Duodenal mucosa (tissue), 2 donors: Measurements from ENCODE around the gene PAM.
A peak's percentile ranks its signal among the peaks of the same experiment; 100 is the strongest.

Experiments
- H3K27ac ChIP-seq: one replicate; pipeline ENCODE4 v1.7.0; 2013; ENCODE audit warnings: low read depth, low read length
- H3K27me3 ChIP-seq, 2 donors: one replicate each; pipeline ENCODE4 v1.7.0; 2013; ENCODE audit warnings: low read length in 2 of 2, control low read depth in 1 of 2; ENCODE audit not compliant: insufficient read depth in 2 of 2, control insufficient read depth in 1 of 2
- H3K36me3 ChIP-seq, 2 donors: one replicate each; pipeline ENCODE4 v1.7.0; 2013; ENCODE audit warnings: low read length in 2 of 2, control low read depth in 1 of 2; ENCODE audit not compliant: insufficient read depth in 2 of 2, control insufficient read depth in 1 of 2
- H3K4me1 ChIP-seq, 2 donors: one replicate each; pipeline ENCODE4 v1.7.0; 2013; ENCODE audit warnings: low read length in 2 of 2, control low read depth in 1 of 2; ENCODE audit not compliant: insufficient read depth in 2 of 2, control insufficient read depth in 1 of 2
- H3K4me3 ChIP-seq, 2 donors: one replicate each; pipeline ENCODE4 v1.7.0; 2013; ENCODE audit warnings: low read length in 2 of 2, low read depth in 1 of 2
- H3K9ac ChIP-seq, 2 donors: one replicate each; pipeline ENCODE4 v1.7.0; 2013; ENCODE audit warnings: low read length in 2 of 2, low read depth in 1 of 2
- H3K9me3 ChIP-seq, 2 donors: one replicate each; pipeline ENCODE4 v1.7.0; 2013; ENCODE audit warnings: low read length in 2 of 2, control low read depth in 1 of 2; ENCODE audit not compliant: control insufficient read depth in 1 of 2

PAM gene

DNA sequence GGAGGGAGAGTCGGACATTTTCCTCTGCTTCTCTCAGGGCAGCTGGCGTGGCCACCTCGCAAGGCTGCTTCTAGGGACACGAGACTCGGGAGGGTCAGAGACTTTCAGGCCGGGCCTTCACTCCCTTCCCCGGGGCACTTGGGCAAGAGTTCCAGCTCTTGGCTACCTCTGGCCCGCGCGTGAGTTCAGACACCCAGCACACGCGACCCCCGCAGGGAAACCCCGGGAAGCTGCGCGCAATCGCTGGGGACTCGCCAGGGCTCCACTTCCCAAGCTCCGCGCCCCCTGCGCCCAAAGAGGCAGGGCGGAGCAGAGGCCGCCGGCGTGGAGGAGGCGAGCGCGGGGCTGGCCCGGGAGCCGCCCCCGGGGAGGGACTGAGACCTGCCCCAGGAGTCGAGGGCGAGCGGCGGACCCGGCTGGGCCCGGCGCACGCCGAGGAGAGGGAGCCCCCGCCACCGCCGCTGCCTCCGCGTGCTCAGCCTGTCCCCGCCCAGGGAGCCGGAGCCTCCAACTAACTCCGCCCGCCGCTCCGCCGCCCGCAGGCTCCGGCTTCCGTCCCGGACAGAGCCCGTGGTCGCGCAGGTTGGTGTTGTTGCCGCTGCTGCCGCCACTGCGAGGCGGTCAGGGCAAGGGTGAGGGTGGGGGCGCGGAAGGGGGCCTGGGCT, at the start of gene PAM:
Gene PAM, plus strand, starts transcription at position 539 of the 665 bp plus-strand sequence. CDS start 110,891 bp downstream, outside the sequence.
- H3K9ac ChIP-seq = peak within 1 kb of the TSS; percentile 86 to 90
- no peak within 1 kb of the TSS for H3K27ac ChIP-seq
- H3K9me3 ChIP-seq = no peaks in the 10 kb centered on the region
- H3K4me3 ChIP-seq = peak within 1 kb of the TSS; percentile 86 to 98
- H3K27me3 ChIP-seq = peaks cover 2 to 8% of the 10 kb centered on the region in 2 donors
- H3K4me1 ChIP-seq = peaks cover 8 to 22% of the 10 kb centered on the region in 2 donors
- H3K36me3 ChIP-seq = no peaks in the 10 kb centered on the region

DNA sequence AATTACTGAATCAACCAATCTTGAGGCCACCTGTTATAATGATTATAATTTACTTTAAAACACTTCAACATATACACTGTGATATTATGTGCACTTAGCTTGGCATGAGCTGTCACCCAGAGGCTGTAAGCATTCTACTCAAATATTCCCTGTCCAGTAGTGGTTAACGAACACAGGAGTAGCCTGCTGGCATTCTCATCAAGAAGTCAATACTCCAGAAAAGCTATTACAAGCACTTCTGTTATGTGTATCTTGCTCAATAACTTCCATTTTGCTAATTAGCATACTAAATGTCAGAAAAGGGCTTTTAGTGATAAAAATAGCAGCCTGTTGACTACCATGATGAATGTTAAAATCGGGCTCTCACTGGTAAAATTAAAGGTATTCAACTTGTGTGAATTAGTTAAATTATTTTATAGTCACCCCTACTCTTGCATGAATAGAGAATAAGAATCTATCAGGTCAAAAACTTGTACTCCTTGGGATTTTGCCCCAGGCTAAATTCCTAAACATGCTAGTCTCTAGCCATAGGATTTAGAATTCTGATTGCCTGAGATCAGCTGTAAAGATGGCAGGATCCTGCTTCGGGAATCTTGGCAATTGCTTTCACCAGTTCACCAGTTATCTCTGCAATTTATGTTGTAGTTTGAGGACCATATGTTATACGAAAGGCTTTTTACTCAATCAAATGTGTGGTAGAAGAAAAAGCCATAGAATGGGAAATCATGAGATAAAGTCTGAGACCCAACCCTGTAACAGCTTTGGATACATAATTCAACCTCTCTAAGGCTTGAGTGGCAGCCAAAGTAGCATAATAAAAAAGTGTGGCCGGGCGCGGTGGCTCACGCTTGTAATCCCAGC, 43.4 kb upstream of the PAM start:
- Histone ChIP-seq H3K4me3 (no peak overlapping the region), H3K9me3 (no peaks in the 10 kb centered on the region), H3K36me3 (no peaks in the 10 kb centered on the region), H3K9ac (no peak overlapping the region), H3K4me1 (no peaks in the 10 kb centered on the region), H3K27me3 (no peaks in the 10 kb centered on the region), H3K27ac (no peak overlapping the region)

DNA sequence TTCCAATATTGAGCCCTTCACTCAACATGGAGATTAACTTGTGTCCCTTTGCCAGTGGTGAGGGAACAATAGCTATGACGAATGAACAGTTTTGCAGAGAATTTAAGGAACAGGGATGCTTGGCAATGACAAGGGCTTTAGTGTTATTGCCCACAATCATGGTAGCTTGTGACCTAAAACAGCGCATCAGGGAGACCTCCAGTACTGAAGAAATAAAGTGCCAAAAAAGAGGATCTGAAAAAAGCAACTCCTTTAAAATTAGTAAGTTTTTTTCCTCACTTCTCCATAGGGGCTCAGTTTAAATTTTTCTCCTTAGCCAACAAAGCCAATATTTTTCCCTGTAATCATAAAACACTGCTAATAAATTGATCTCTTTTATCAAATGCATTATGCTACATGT, 41.8 kb upstream of the PAM start:
- Histone ChIP-seq H3K36me3 (no peaks in the 10 kb centered on the region), H3K27ac (no peak overlapping the region), H3K4me3 (no peak overlapping the region)

DNA sequence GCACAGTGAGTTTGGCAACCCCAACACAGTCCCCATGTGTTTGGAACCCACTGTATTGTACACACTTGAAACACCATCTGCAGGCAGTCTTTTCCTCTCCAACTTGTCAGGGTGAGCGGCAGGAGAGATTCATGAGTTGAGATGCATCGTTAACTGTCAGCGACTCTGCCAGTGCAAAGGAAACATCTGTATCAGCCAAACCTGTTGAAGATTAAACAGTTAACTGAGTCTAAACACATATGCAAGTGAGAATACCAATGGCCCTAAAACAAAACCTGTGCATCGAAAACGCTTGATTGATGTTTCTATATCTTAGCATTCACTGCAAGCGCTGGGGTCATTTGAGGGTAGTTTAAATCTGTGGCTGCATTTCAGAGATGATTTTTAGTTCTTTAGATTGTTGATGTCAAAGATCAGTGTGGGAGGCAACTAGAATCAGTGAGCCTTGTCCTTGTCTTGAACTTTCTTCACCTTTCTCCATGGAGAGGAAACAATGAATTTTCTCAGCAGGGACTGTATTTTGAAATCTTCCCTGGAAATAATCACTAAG, 41.3 kb upstream of the PAM start:
- Histone ChIP-seq H3K27me3 (no peaks in the 10 kb centered on the region), H3K4me1 (no peaks in the 10 kb centered on the region), H3K4me3 (no peak overlapping the region), H3K9ac (no peak overlapping the region), H3K27ac (no peak overlapping the region), H3K9me3 (no peaks in the 10 kb centered on the region), H3K36me3 (no peaks in the 10 kb centered on the region)

More for the DNA sequence above, 41.8 kb upstream of the PAM start:
- Histone ChIP-seq H3K9ac (no peak overlapping the region), H3K4me1 (no peaks in the 10 kb centered on the region), H3K9me3 (no peaks in the 10 kb centered on the region), H3K27me3 (no peaks in the 10 kb centered on the region)

DNA sequence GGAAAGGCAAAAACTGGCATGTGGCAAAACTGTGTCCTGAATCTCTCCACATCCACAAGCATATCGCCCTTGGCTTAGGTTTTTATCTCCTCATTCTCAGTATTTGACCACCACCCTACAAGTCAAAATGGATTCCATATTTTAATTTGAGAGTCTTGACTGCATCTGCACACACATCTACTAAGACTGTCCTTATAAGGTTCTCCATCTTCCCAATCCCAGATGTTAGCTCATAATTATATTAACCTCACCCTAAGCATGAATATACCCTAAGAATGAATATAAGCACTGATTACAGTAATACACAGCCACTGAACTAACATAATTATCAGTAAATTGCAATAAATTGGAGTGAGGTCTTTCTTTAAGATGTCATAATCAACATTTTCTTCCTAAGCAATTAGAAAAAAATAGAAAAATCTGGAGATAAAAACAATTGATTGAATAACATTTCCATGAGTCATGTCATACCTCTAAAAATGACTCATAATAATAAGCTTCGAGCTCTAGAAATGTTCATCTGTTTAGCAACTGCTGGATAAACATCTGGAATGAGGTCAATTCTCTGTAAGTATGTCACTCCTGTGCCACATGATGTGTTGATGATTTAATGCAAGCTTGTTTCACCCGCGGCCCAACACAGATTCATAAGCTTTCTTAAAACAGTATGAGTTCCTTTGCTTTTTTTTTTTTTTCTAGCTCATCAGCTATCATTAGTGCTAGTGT, 39.9 kb upstream of the PAM start:
- Histone ChIP-seq H3K9ac (no peak overlapping the region), H3K36me3 (no peaks in the 10 kb centered on the region), H3K4me3 (no peak overlapping the region)

DNA sequence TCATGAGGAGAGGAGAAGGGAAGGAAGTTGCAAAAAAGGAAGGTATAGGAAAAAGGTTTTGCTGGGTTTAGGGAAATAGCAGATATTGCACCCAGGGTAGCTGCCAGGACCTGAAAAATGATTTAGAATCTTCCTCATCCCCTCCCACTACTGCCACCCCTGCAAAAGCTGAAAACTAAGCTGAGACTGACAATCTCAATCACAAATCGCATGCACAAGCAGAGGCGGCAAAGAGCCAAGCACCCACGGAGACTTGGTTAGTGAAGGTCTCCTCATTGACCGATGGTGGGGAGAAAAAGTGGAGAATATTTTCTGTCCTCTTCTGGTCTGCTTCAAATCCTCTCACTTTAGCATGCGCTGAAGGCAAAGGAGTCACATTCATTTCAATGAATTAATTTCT, 39.1 kb upstream of the PAM start:
- Histone ChIP-seq H3K9me3 (no peaks in the 10 kb centered on the region), H3K27ac (no peak overlapping the region), H3K27me3 (no peaks in the 10 kb centered on the region), H3K4me1 (no peaks in the 10 kb centered on the region), H3K4me3 (no peak overlapping the region), H3K36me3 (no peaks in the 10 kb centered on the region), H3K9ac (no peak overlapping the region)

More for the DNA sequence above, 39.9 kb upstream of the PAM start:
- H3K9me3 ChIP-seq = no peaks in the 10 kb centered on the region
- no peaks in the 10 kb centered on the region for H3K4me1 ChIP-seq
- H3K27ac ChIP-seq = no peak overlapping the region
- no peaks in the 10 kb centered on the region for H3K27me3 ChIP-seq

DNA sequence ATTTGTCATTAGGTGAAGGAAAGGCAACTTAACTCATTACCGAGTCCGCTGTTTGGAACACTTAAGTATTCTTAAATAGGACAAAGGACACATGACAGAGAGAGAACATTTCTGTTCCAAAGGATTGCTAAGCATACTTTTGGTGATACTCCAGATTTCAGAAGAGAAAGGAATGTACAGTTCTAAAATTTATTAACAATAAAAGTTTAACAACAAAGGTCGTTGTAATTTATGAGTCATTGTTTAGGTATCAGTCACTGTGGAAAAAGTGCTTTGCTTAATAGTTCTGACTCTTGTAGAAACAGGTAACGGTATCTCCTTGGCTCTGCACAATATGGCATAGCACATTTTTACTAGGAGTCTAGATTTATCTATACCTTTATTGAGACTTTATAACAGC, 36.3 kb upstream of the PAM start:
- no peak overlapping the region for H3K4me3 ChIP-seq
- no peaks in the 10 kb centered on the region for H3K27me3 ChIP-seq
- no peaks in the 10 kb centered on the region for H3K36me3 ChIP-seq
- H3K4me1 ChIP-seq = no peaks in the 10 kb centered on the region
- H3K9ac ChIP-seq = no peak overlapping the region
- no peak overlapping the region for H3K27ac ChIP-seq
- H3K9me3 ChIP-seq = no peaks in the 10 kb centered on the region

DNA sequence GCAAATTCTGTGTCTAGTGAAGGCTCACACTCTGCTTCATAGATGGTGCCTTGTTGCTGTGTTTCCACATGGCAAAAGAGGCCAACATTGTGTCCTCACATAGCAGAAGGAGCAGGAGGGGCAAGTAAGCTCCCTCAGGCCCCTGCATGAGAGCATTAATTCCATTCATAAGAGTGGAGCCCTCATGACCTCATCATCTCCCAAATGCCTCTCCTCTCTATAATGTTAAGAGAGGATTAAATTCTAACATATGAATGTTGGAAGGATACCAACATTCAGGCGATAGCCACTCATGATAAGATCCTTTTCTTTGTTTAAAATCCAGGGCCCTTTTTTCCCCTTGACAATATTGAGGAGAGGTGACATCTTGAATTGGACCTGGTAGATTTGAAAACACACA, 35.2 kb upstream of the PAM start:
- Histone ChIP-seq H3K4me1 (no peaks in the 10 kb centered on the region), H3K9me3 (no peaks in the 10 kb centered on the region), H3K27me3 (no peaks in the 10 kb centered on the region), H3K4me3 (no peak overlapping the region), H3K27ac (no peak overlapping the region), H3K36me3 (no peaks in the 10 kb centered on the region), H3K9ac (no peak overlapping the region)

DNA sequence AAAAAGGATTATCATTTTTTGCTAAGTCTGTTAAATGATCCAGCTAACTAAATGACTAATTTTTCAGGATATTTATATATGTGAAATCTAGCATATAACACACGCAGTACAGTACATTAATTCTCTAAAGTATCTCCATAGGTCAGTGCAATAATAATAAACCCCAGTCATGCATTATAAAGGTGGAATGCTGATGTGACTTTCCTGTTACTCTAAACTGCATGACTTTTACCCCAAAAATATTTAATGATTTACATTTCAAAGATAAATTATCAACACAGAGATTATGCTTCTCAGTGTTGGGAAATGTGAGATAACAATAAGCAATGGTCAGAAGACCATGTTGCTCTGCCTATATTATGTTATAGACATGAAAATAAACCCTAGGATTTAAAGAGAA, 34.1 kb upstream of the PAM start:
- no peak overlapping the region for H3K9ac ChIP-seq
- no peaks in the 10 kb centered on the region for H3K9me3 ChIP-seq
- H3K27me3 ChIP-seq = no peaks in the 10 kb centered on the region
- no peak overlapping the region for H3K4me3 ChIP-seq
- H3K4me1 ChIP-seq = no peaks in the 10 kb centered on the region
- no peaks in the 10 kb centered on the region for H3K36me3 ChIP-seq
- no peak overlapping the region for H3K27ac ChIP-seq

DNA sequence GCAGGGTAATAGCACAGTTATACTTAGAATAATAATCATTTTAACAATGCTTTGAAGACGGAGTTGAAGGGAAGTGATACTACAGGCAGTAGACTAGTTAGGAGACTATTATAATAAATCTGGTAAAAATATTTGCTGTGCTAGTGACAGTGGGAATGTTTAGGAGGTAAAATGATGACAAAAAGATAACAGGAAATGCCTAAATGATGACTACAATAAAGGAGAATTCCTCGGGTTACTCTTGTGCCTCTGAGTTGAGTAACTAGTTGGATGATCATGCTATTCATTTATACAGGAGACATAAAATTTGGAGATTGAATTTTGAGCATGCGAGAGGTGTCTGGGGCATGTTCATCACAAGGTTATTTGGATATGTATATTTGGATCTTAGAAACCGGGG, 32.2 kb upstream of the PAM start:
- Histone ChIP-seq H3K27me3 (peaks cover 0 to 5% of the 10 kb centered on the region in 2 donors), H3K9ac (no peak overlapping the region), H3K4me1 (no peaks in the 10 kb centered on the region)

More for the DNA sequence above, 32.2 kb upstream of the PAM start:
- Histone ChIP-seq H3K27ac (no peak overlapping the region), H3K36me3 (no peaks in the 10 kb centered on the region), H3K4me3 (no peak overlapping the region), H3K9me3 (no peaks in the 10 kb centered on the region)
